HFFc6 (cell line): ENCODE results near the gene PIWIL1. TPM values are rescaled to one million over a fixed set of nuclear protein-coding genes. Genes with fewer than 3 reads are reported as not detected.

Source experiments
- DNase-seq: peaks from one replicate; pipeline ENCODE4 v3.0.0-alpha.2; 2018
- H3K27ac Mint-ChIP-seq: 2 replicates; pipeline ENCODE4 v1.8.0; 2020; ENCODE audit warnings: mild to moderate bottlenecking, mixed read lengths
- H3K27me3 Mint-ChIP-seq: 2 replicates; pipeline ENCODE4 v1.8.0; 2021; ENCODE audit warnings: mild to moderate bottlenecking, moderate library complexity, mixed read lengths; ENCODE audit not compliant: insufficient read depth
- H3K36me3 Mint-ChIP-seq: 2 replicates; pipeline ENCODE4 v1.8.0; 2021; ENCODE audit warnings: low read depth, mixed read lengths
- H3K4me1 Mint-ChIP-seq: 2 replicates; pipeline ENCODE4 v1.8.0; 2020; ENCODE audit warnings: low read depth, mixed read lengths
- H3K4me3 Mint-ChIP-seq: 2 replicates; pipeline ENCODE4 v1.8.0; 2020; ENCODE audit warnings: mild to moderate bottlenecking, moderate library complexity, mixed read lengths
- H3K9me3 Mint-ChIP-seq: 2 replicates; pipeline ENCODE4 v1.8.0; 2020; ENCODE audit warnings: mild to moderate bottlenecking, mixed read lengths
- CTCF ChIP-seq: fragments of 200-600 bp; sonication (generic); IDR thresholded peaks from 2 replicates; pipeline ENCODE4 v1.5.0; 2021; ENCODE audit warnings: antibody characterized with exemption, mild to moderate bottlenecking
- total RNA-seq, 6 experiments: library from RNA; stranded (reverse); fragmentation: NEBNext Ultra II Directional; extraction: Animal tissue kit (Norgen Biotek cat#: 25700); gene quantifications; 2 replicates in 1 of 6; 3 replicates in 5 of 6; pipeline ENCODE4 v1.2.3, GENCODE V29; 2021

PIWIL1 gene
- total RNA-seq, 6 experiments from 2014 or later, result not detected

- no peaks in the 10 kb centered on the region for H3K36me3 Mint-ChIP-seq
- peaks cover 2% of the 10 kb centered on the region; the same call in 1 of the 2 replicates for H3K27me3 Mint-ChIP-seq
- no peak for DNase-seq
- H3K9me3 Mint-ChIP-seq, result peaks cover 39% of the 10 kb centered on the region
- H3K4me1 Mint-ChIP-seq, result no peaks in the 10 kb centered on the region
- TF ChIP-seq CTCF, result no peak
- H3K4me3 Mint-ChIP-seq, result no peak overlapping the region
- H3K27ac Mint-ChIP-seq, result no peak overlapping the region
Measured at GRCh38 chr12:130401703-130402102, 64.0 kb downstream of the PIWIL1 start.

- H3K36me3 Mint-ChIP-seq, result no peaks in the 10 kb centered on the region
Measured at GRCh38 chr12:130405332-130405731, 67.6 kb downstream of the PIWIL1 start.

GRCh38 chr12:130412384-130412783 is 74.7 kb downstream of the PIWIL1 start:
- no peak overlapping the region for H3K4me3 Mint-ChIP-seq
- H3K36me3 Mint-ChIP-seq, result peaks cover 9% of the 10 kb centered on the region; the same call in 1 of the 2 replicates
- peaks cover 3% of the 10 kb centered on the region for H3K27me3 Mint-ChIP-seq
- no peak for TF ChIP-seq CTCF
- H3K4me1 Mint-ChIP-seq, result no peaks in the 10 kb centered on the region
- no peak overlapping the region for H3K27ac Mint-ChIP-seq
- DNase-seq, result no peak
- H3K9me3 Mint-ChIP-seq, result peaks cover 64% of the 10 kb centered on the region

More at GRCh38 chr12:130405332-130405731, 67.6 kb downstream of the PIWIL1 start:
- H3K4me1 Mint-ChIP-seq, result no peaks in the 10 kb centered on the region
- H3K27me3 Mint-ChIP-seq, result peaks cover 2% of the 10 kb centered on the region; the same call in 1 of the 2 replicates
- no peak overlapping the region for H3K4me3 Mint-ChIP-seq
- peaks cover 56% of the 10 kb centered on the region for H3K9me3 Mint-ChIP-seq
- TF ChIP-seq CTCF, result no peak
- DNase-seq, result no peak
- no peak overlapping the region for H3K27ac Mint-ChIP-seq

- no peaks in the 10 kb centered on the region for H3K4me1 Mint-ChIP-seq
- H3K36me3 Mint-ChIP-seq, result peaks cover 14% of the 10 kb centered on the region; the same call in 1 of the 2 replicates
- peaks cover 66% of the 10 kb centered on the region for H3K9me3 Mint-ChIP-seq
- no peak for TF ChIP-seq CTCF
- DNase-seq, result no peak
- H3K27me3 Mint-ChIP-seq, result peaks cover 5% of the 10 kb centered on the region
- no peak overlapping the region for H3K4me3 Mint-ChIP-seq
- no peak overlapping the region for H3K27ac Mint-ChIP-seq
Measured at GRCh38 chr12:130413909-130414308, 76.2 kb downstream of the PIWIL1 start.

DNA sequence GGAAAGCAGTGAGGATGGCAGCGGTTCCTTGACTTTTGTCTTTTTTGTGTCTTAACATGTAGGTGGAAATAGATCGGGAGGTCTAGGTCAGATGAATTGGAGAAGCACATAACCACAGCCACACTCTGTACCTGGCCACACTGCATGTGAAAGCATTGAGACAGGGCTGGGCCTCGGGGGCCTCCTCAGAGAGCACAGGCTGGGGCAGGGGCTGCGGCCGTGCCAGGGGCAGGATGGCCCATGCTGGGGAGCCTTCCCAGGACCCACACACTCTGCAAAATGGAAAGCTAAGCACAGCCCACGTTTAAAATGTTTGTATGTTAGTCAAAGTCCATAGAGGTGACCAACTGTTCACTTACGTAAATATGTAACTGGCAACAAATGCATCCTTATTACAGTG is 76.7 kb downstream of the PIWIL1 start:
- Mint-ChIP-seq H3K36me3 (peaks cover 14% of the 10 kb centered on the region; the same call in 1 of the 2 replicates), H3K4me3 (no peak overlapping the region), H3K27ac (no peak overlapping the region), H3K4me1 (no peaks in the 10 kb centered on the region), H3K9me3 (peaks cover 67% of the 10 kb centered on the region), H3K27me3 (peaks cover 5% of the 10 kb centered on the region)
- no peak for TF ChIP-seq CTCF
- DNase-seq, result no peak

GRCh38 chr12:130418251-130418650 is 80.6 kb downstream of the PIWIL1 start:
- Mint-ChIP-seq H3K4me3 (no peak overlapping the region), H3K4me1 (no peaks in the 10 kb centered on the region)

More at GRCh38 chr12:130418251-130418650, 80.6 kb downstream of the PIWIL1 start:
- H3K36me3 Mint-ChIP-seq, result peaks cover 19% of the 10 kb centered on the region
- no peak for DNase-seq
- H3K27me3 Mint-ChIP-seq, result peaks cover 4% of the 10 kb centered on the region; the same call in 1 of the 2 replicates
- H3K9me3 Mint-ChIP-seq, result peaks cover 71% of the 10 kb centered on the region
- TF ChIP-seq CTCF, result no peak
- H3K27ac Mint-ChIP-seq, result no peak overlapping the region
